Measurements from ENCODE around the gene KRTAP7-1. TPM values are rescaled to one million over a fixed set of nuclear protein-coding genes. Genes with fewer than 3 reads are reported as not detected.

Gene KRTAP7-1
- total and polyA plus RNA-seq, 10 of the 15 experiments (the other 5 are each of a cell fraction or from before 2014, with no cell fraction given), result not detected

- H3K4me2 ChIP-seq (ENCODE audit: control insufficient read depth, insufficient read depth), result no peak overlapping the region
- H3K4me3 ChIP-seq, result no peak overlapping the region
- no peaks in the 10 kb centered on the region for H3K36me3 ChIP-seq (ENCODE audit: control insufficient read depth in 2 of 2, insufficient read depth in 2 of 2, low read length in 1 of 2)
- H3K27me3 ChIP-seq (replicated peaks in 1 of 2; ENCODE audit: control insufficient read depth in 2 of 2, insufficient read depth in 2 of 2, low read length in 1 of 2), result no peaks in the 10 kb centered on the region
- no peaks in the 10 kb centered on the region for H4K20me1 ChIP-seq (ENCODE audit: control insufficient read depth, insufficient read depth)
- H3K9ac ChIP-seq (ENCODE audit: control insufficient read depth, insufficient read depth, low read length), result no peak overlapping the region
- POLR2A ChIA-PET, result no interaction called here
- FAIRE-seq, result no peak
- no TSS peak for BruUV-seq (replicated peaks)
- CTCF ChIA-PET, result no interaction called here
- no peak for ATAC-seq
- no peaks in the 10 kb centered on the region for H3K4me1 ChIP-seq (ENCODE audit: control insufficient read depth, insufficient read depth, low read length)
- intact Hi-C loops (cut with micrococcal nuclease; ENCODE audit: unreplicated experiment), result no loop called here
- TF ChIP-seq KAT2A (conservative IDR thresholded peaks at IDR 0.05; ENCODE audit: control insufficient read depth, low read depth, low read length) (no peak), ZBTB40 (IDR thresholded peaks at IDR 0.05; ENCODE audit: borderline replicate concordance) (no peak), CUX1 (IDR thresholded peaks at IDR 0.05; ENCODE audit: insufficient replicate concordance, low read depth, low read length) (no peak), RAD21 (IDR thresholded peaks at IDR 0.05; ENCODE audit: insufficient read depth, low read depth, low read length) (no peak), RELA (IDR thresholded peaks at IDR 0.05; ENCODE audit: borderline replicate concordance, partially characterized antibody) (no peak), IRF4 (IDR thresholded peaks at IDR 0.05; ENCODE audit: low read depth, low read length) (no peak), STAT1 (conservative IDR thresholded peaks at IDR 0.05) (no peak), TAF1 (IDR thresholded peaks at IDR 0.05; ENCODE audit: borderline replicate concordance, low read depth, low read length) (no peak), CHD2 (IDR thresholded peaks at IDR 0.05; ENCODE audit: borderline replicate concordance, low read depth, low read length) (no peak), NKRF (conservative IDR thresholded peaks at IDR 0.05) (no peak)
- no peaks in the 10 kb centered on the region for H3K79me2 ChIP-seq (ENCODE audit: control insufficient read depth, insufficient read depth, low read length)
- DNase-seq (ENCODE audit: low read depth, low spot score), result no peak
- no peak overlapping the region for H2AFZ ChIP-seq (ENCODE audit: control insufficient read depth, low read depth, low read length)
- no peak overlapping the region for H3K27ac ChIP-seq (ENCODE audit: control insufficient read depth, insufficient read depth)
- SMC1A ChIA-PET (ENCODE audit: uncharacterized antibody, unreplicated experiment), result no interaction called here
- no peaks in the 10 kb centered on the region for H3K9me3 ChIP-seq (replicated peaks; ENCODE audit: control insufficient read depth, insufficient read depth, low read length)
- RAD21 ChIA-PET (ENCODE audit: unreplicated experiment), result no interaction called here
- in situ Hi-C loops (cut with MboI), result no loop called here
- 24% methylated on average over 2 of the region's 2 CpGs for WGBS (ENCODE audit: insufficient coverage, insufficient replicate concordance, low lambda C conversion rate, missing lambda C conversion rate)
These were observed 45.0 kb upstream of the KRTAP7-1 start for GRCh38 chr21:30874526-30874925.

Measured in GM12878 (cell line).